EL (cell line): ENCODE data around the gene STOM.

ENCODE experiments used
- DNase-seq: peaks from one replicate; pipeline ENCODE4 v3.0.0-alpha.2; 2016

STOM gene

DNA sequence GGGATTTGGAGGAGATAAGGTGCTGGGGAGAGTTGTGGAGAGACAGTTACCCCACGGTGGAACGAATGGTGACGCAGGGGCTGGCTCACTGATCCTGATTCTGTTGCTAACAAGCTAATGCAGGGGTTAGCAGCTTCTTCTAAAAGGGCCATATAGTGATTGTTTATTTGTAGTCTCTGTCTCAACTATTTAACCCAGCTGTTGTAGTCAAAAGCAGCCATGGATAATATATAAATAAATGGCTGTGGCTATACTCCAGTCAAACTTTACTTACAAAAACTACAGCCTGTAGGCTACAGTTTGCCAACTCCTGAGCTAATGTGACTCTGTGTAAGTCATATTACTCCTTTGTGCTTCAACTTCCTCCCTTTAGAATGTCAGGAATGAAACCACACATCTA, 21.8 kb downstream of the STOM start:
- no peak for DNase-seq

DNA sequence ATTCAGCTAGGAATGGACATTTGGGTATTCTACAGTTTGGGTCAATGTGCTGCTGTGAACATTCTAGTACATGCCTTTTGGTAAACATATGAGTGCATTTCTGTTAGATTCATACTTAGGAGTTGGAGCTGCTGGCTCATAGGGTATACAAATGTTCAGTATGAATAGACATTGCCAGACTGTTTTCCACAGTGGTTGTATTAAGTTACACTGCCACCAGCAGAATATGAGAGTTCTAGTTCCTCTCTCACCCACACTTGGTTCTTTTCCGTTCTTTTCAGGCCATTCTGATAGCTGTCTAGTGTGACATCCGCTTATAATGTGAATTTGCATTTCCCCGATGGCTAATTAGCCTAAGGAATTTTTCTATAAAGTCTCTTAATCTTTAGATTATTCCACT, 25.0 kb downstream of the STOM start:
- DNase-seq = no peak

DNA sequence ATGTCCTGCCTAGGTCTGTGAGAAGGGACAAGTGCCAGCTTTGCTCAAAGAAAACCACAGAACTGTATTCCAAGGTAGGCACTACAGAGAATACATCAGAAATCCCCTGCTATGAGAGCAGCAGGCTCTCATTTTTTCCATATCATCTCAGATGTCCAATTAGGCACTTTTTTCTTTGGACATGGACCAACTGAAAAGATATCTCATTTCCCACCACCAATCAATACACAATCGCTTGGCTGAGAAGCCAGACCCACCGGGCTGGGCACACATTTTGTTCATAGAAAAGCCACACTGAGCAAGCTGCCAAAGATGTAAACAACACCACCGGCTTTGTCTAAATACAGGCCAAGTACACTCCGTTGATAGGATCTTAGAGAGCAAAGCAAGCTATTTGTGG, 25.9 kb downstream of the STOM start:
- no peak for DNase-seq

DNA sequence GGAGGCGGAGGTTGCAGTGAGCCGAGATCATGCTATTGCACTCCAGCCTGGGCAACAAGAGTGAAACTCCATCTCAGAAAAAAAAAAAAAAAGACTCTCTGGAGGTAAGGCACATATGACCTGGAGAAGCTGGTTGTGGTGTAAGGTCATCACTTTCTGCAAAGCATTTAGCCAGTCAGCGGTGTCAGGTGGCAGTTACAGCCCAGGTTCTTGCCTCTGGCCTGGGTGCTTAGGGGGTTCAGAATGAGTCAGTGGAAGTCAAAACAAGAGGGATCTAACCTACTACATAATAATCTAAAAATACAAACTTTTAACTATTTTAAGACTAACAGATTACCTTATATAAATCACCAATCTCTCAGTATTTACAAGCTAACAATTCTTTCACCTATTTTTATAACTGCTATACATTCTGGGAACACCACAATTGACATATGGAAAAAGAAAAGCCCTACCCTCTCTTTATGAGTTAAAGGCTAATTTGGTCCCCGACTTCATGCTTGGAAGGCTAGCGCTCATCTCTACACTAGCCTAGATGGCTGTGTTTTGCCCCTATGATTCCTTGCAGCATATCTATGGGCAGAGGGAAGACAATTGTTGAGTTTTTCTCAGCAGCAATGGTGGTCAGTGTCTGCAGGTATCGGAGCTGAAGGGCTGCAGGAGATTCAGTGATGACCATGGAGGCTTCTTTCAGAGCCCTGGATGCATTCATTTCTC, 29.2 kb downstream of the STOM start:
- no peak for DNase-seq

DNA sequence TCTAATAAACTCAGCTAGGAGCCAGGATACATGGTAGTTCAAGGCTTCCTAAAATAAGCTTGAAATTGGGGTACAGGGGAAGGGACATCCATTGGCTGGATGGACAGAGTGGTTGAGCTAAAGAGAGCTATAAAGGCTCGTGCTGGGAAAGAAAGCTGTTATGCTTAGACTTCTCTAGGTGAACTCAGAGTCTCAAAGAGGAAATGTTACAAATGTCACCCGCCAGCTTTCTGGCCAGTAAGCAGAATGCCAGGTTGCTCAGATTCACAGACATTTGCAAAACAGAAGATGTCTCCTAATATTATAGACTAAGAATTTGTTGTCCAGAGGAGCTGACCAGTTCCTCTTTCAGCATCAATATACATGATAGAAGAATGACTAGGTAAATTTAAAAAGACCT, 30.6 kb downstream of the STOM start:
- no peak for DNase-seq

DNA sequence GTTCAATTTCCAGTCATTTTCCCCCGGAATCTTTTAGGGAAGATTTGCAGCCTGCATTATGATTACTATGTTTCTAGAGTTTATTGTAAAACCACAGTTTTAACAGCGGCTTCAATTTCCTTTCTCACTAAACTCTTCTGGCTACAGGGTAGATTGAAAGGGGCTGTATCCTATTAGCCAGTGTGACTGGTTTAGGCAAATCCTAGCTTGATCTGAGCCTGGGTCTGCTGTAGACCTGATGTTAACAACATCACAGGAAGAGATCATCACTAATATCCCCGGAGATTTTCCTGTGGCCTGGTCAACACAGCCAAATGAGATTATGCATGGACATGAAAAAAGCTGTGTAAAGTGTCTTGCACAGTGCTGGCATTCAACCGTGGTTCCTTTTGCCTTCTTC, 33.4 kb downstream of the STOM start:
- no peak for DNase-seq

DNA sequence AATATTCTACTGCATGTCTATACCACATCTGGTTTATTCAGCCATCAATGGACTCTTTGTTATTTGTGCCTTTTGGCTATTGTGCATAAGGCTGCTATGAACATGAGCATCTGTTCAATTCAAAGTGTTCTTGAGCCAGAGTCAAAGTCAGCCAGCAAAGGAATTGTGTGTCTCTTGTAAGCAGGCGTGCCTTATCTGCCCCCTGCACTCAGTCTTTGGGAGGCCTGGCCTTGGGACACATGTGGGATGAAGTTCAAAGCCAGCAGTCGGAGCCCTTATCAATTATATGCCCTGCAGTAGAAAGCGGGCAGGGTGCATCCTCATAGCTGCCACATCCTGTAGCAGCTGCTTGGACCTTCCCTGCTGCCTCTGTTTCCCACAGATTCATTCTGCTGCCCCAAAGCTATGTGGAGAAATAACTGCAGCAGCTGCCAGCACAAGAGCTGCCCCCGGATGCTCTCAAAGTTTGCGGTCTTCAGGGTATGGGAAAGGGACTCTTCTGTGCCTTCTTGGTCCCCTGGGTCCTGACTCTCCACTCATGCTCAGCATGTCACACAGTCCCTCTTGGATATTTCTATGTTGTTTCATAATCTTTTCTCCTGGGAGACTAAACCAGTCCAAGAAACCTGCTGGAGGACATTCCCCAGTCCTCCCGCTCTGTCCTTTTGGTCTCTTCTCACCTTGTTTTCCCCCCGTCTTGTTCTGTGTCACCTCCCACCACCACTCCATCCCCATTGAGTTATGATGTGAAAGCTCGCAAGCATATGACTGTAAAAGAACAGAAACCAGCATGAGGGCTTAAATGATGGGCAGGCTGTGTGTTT, 35.9 kb downstream of the STOM start:
- no peak for DNase-seq

DNA sequence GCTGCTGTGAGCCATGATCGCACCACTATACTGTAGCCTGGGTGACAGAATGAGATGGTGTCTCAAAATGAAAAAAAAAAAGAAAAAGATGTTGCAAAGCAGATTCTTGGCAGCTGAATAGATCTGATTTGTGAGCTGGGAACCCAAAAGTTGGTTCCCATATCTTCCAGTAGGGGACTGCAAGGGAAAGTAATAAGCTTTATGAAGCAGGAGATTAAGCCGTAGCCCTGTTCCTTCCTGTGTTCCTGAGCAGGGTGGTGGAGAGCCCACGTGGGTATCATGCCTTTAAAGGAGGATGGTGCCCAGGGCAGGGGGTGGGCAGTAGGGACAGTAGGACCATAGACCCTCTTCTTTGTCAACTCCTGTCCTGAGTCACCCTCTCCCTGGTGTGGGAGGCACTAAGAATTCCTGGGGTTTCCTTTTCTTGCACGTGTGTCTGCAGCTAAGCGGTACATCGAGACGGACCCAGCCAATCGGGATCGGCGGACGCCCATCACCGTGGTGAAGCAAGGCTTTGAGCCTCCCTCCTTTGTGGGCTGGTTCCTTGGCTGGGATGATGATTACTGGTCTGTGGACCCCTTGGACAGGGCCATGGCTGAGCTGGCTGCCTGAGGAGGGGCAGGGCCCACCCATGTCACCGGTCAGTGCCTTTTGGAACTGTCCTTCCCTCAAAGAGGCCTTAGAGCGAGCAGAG, 37.9 kb downstream of the STOM start:
- peak; percentile 57 for DNase-seq

DNA sequence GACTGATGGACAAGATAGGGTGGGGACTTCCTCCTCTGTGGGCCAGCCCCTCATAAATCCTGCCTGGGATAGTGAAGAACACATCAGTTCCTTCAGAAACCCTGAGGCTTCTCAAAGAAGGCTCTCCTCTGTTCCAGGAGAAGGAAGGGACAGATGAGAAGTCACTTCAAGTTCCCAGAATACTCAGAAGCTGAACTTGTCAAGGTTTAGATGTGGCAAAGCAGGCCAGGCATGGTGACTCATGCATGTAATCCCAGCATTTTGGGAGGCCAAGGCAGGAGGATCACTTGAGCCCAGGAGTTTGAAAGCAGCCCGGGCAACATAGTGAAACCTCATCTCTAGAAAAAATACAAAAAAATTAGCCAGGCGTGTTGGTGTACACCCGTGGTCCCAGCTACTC, 38.5 kb downstream of the STOM start:
- DNase-seq = no peak

DNA sequence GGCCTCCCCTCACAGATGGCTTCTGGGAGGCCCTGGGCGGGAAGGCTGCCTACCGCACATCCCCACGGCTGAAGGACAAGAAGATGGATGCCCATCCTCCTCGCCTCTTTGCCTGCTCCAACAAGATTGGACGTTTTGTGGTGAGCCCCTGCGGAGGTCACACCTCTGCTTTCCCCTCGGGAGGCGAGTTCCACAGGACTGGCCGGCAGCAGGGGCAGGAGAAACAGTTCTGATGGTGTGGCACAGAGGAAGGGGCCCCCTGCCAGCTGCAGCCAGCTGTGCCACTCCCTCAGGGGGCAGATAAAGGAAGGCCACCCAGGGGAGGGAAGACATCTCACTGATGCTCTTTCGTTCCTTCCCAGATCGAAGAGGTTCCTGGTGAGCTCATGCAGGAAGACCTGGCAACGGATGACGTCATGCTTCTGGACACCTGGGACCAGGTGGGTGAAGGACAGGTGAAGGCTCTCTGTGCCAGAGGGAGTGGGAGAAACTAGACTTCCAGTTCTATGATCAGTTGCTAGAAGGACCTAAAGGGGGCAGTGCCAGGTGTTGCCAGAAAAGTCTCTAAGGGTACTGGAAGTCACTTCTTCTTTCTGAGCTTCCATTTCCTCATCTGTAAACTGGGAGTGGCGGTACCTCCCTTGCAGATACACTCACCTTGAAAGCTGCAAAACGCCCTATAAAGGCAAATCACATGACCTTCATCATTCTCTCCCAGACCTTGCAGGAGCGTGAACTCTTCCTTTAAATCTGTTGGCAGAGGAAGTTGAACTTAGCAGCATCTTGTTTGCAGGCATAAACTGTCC, 41.0 kb downstream of the STOM start:
- DNase-seq = no peak

DNA sequence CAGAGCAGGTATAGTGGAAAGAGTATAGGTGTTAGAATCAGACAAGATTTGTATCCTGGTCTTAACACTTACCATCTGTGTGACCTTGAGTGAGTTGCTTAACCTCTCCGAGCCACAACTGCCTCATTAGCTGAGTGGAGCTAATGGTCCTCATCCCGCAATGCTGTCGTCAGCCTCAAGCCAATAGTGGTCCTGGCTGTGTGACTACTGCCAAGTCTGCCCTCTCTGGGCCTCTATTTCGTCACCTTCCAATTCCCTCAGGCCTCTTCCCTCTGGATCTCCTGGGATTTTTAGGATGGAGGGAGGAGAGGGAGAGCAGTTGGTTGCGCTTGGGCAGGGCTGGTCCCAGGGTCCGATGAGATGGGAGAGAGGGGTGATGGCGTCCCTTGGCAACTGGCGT, 41.6 kb downstream of the STOM start:
- DNase-seq = no peak

DNA sequence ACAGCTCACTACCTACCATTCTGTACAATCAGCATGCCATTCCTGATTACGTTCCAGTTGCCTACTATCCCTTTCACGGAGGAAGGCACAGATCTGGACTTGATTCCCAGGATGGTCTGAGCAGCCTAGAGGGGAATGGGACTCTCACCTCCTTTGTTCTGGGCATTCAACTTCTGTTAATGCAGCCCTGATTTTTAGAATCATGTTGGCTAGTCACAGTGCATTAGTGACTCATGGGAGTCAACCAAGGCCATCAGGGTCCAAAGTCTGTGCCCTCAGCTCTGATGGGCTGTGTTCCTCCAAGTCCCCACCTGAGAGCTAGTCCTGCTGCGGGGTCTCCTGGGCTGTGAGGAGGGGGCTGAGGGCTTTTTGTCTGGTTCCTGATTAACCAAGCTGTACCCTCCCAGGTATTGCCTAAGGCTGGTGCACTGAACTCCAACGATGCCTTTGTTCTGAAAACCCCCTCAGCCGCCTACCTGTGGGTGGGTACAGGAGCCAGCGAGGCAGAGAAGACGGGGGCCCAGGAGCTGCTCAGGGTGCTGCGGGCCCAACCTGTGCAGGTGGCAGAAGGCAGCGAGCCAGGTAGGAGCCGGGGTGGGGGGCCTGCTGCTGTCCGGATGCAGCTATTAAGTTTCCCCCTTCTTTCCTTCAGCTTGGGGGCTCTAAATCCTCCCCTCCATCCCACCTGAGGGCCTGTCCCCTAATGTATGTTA, 43.0 kb downstream of the STOM start:
- no peak for DNase-seq

DNA sequence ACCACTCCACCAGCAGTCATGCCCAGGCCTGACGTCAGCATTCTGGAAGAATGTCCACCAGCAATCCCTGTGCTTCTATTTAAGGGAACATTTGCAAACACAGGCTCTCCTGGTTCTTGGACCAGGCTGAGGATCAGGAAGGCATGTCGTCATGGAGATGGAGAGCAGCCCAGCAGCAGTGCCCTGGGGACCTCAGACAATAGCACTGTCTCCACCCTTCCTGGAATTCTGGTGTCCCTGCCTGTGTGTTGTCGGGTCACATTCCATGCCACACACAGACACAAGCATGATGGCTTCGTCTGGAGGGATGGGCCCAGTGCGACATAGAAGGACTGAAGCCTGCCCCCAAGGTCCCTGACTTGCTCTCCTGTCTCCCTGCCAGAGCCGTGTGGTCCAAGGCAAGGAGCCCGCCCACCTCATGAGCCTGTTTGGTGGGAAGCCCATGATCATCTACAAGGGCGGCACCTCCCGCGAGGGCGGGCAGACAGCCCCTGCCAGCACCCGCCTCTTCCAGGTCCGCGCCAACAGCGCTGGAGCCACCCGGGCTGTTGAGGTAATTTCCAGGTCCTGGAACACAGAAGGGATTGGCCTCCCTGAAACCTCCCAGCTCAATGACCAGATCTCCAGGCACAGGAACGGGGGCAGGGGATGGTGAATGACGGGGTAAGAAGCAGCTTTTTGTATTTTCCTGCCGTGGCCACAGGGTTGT, 43.8 kb downstream of the STOM start:
- peak; percentile 45 for DNase-seq

DNA sequence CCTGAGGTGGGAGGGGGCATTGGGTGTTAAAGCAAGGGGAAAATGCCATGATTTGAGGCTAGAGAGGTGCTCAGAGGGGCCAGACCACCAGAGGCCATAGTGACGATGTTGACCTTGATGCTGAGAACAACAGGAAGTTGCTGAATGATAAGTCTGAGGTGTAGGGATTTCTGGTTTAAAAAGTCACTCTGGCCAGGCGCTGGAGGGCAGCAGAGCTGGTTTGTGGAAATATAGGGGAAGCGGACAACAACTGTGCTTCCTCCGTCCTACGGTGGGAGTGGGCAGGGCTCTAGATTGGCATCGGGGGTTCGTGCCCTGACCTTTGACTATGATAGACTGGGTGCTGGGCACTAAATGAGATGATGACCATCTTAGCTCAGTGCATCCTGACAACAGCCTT, 44.7 kb downstream of the STOM start:
- no peak for DNase-seq

DNA sequence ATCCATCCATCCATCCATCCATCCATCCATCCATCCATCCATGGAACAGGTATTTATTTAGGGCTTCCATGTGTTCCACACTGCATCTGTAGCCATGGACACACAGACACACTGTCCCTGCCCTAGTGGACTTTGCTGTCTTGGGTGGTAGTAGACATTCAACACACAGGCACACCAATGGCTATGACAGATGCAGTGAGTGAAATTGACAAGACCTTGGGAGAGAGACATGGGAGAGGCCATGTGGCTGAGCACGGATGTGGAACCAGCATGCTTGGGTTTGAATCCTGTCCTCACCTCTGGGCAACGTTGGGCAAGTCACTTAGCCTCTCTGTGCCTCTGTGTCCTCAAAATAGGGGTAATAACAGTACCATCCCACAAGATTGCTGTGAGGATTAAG, 45.3 kb downstream of the STOM start:
- no peak for DNase-seq

DNA sequence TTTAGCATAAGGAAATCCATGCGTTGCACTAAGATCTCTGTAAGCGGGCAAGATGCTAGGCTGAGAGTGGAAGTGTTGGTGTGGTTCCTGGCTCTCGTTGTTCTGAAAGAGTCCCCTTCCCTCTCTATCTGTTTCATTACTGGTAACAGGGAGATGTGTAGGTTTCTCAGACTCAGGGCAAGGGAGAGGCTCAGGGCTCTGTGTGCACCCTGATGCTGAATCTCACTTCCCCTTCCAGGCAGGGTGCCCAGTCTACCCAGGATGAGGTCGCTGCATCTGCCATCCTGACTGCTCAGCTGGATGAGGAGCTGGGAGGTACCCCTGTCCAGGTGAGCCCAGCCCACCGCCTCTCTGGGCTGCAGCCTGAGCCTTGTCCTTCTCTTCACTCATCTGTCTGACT, 45.7 kb downstream of the STOM start:
- no peak for DNase-seq

DNA sequence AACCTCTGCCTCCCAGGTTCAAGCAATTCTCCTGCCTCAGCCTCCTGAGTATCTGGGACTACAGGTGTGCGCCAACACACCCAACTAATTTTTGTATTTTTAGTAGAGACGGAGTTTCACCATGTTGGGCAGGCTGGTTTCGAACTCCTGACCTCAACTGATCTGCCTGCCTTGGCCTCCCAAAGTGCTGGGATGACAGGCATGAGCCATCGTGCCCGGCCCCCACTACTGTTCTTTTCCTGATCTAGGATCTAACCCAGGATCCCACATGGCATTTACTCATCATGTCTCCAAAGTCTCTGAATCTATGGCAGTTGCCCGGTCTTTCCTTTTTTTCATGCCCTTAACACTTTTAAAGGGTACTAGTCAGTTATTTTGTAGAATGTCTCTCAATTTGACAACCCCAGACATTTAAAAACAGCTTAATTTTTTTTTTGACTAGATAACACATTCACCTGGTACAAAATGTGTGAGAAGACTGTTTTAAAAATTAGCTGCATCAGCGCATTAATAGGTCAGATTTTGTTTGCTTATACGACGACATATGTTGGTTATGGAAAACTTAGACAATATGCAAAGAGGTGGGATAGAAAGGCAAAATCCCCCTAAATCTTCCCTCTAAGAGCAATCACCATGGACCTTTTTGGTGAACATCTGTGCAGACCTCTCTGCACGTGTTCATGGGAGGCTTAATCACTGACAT, 46.5 kb downstream of the STOM start:
- DNase-seq = no peak

DNA sequence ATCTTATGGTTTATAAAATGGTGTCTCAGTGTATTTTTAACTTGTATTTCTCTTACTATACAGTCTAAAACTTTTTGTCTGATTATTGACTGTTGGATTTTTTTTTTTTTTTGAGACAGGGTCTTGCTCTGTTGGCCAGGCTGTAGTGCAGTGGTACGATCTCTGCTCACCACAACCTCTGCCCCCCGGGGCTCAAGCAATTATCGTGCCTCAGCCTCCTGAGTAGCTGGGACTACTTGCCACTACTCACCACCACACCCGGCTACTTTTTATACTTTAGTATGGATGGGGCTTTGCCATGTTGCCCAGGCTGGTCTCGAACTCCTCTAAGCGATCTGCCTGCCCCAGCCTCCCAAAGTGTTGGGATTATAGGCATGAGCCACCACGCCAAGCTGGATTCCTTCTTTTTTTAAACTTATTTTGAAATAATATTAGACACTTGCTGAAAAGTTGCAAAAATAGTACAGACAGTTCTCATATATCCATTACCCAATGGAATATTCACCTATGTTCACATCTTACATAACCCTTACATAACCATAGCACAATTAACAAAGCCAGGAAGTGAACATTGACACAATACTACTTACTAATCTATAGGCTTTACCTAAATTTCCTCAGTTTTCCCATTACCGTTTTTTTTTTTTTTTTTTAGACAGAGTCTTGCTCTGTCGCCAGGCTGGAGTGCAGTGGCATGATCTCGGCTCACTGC, 47.2 kb downstream of the STOM start:
- no peak for DNase-seq

DNA sequence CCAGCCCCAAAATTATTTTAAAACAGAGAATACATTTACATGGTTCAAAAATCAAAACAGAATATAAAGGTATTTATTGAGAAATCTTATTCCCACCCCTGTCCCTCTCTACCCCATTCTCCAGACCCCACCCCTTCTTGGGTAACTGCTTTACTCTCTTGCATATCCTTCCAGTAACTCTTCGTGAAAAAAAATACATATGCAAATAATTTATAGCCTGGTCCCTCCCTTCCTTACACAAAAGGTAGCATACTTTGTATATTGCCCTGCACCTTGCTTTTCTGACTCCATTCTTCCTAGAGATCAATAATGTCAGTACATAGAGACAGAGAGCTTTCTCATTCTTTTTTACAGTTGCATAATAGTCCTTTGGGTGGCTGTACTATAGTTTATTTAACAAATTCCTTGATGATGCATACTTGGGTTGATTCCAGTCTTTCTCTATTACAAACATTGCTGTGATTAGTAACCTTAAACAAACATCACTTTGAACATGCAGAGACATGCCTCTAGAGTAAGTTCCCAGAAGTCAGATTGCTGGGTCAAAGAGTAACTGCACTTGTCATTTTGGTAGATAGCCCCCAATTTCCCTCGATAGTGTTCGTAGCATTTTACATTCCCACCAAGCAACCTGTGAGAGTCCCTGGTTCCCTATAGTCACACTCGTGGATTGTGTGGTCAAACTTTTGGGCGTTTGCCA, 47.9 kb downstream of the STOM start:
- DNase-seq = peak; percentile 94

DNA sequence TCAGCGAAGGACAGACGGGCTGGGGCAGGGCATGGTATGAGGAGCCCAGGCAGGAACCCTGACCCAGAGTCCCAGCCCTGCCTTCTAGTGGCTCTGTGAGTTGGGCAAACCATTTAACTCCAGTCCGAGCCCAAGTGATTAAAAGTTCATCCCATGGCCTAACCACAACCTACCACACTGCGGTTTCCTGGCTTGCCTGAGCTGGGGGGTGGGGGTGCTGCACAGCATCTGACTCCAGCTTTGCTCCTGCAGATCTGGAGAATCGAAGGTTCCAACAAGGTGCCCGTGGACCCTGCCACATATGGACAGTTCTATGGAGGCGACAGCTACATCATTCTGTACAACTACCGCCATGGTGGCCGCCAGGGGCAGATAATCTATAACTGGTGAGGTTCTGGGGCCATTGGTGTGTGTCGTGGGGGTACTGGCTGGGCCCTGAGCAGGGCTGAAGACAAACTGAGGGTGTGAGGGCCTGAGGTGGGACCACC, 49.0 kb downstream of the STOM start:
- DNase-seq = peak; percentile 53
